ENCODE measurements around the gene HTRA1.

Gene HTRA1

GRCh38 chr10:122455376-122456079, 5.8 kb upstream of the HTRA1 start (continued):
- no peak for TF ChIP-seq PATZ1 (CRISPR knock-in tag; IDR thresholded peaks at IDR 0.05; ENCODE audit: borderline replicate concordance)
- TF ChIP-seq PPARA (CRISPR knock-in tag; IDR thresholded peaks at IDR 0.05; ENCODE audit: borderline replicate concordance): no peak

- TF ChIP-seq ISL1 (CRISPR knock-in tag; IDR thresholded peaks at IDR 0.05) (no peak), ZNF70 (CRISPR knock-in tag; IDR thresholded peaks at IDR 0.05) (no peak), ESRRG (CRISPR knock-in tag; IDR thresholded peaks at IDR 0.05) (no peak), GLIS3 (CRISPR knock-in tag; IDR thresholded peaks at IDR 0.05) (no peak), PPARA (CRISPR knock-in tag; IDR thresholded peaks at IDR 0.05; ENCODE audit: borderline replicate concordance) (no peak), CSRNP3 (CRISPR knock-in tag; IDR thresholded peaks at IDR 0.05) (no peak), ZFP30 (CRISPR knock-in tag; IDR thresholded peaks at IDR 0.05) (no peak), ZNF565 (CRISPR knock-in tag; conservative IDR thresholded peaks at IDR 0.05; ENCODE audit: low read depth) (no peak), ZNF8 (CRISPR knock-in tag; IDR thresholded peaks at IDR 0.05) (no peak), ARNTL (CRISPR knock-in tag; IDR thresholded peaks at IDR 0.05; ENCODE audit: borderline replicate concordance, low read depth) (no peak), ZFP3 (CRISPR knock-in tag; IDR thresholded peaks at IDR 0.05) (no peak)
- ATAC-seq: no peak
These were observed 3.4 kb upstream of the HTRA1 start for GRCh38 chr10:122457934-122458333.

- no peak for ATAC-seq
- no peak for TF ChIP-seq TOX (CRISPR knock-in tag; IDR thresholded peaks at IDR 0.05; ENCODE audit: borderline replicate concordance)
- TF ChIP-seq ZC3H10 (CRISPR knock-in tag; IDR thresholded peaks at IDR 0.05): no peak
- TF ChIP-seq ZFP30 (CRISPR knock-in tag; IDR thresholded peaks at IDR 0.05): no peak
These were observed 2.7 kb upstream of the HTRA1 start for GRCh38 chr10:122458693-122459092.

GRCh38 chr10:122459561-122460273, 1.6 kb upstream of the HTRA1 start:
- peak; percentile 3; the same call in 2 of the 3 replicates for ATAC-seq
- TF ChIP-seq ZC3H10 (CRISPR knock-in tag; IDR thresholded peaks at IDR 0.05): no peak

GRCh38 chr10:122460891-122461293, 461 bp upstream of the HTRA1 start:
- no peak for TF ChIP-seq OSR1 (CRISPR knock-in tag; IDR thresholded peaks at IDR 0.05)
- TF ChIP-seq ZFP30 (CRISPR knock-in tag; IDR thresholded peaks at IDR 0.05): no peak
- TF ChIP-seq CSDC2 (CRISPR knock-in tag; IDR thresholded peaks at IDR 0.05): no peak
- TF ChIP-seq TOX (CRISPR knock-in tag; IDR thresholded peaks at IDR 0.05; ENCODE audit: borderline replicate concordance): no peak
- TF ChIP-seq SNAI2 (CRISPR knock-in tag; IDR thresholded peaks at IDR 0.05): no peak
- no peak for TF ChIP-seq RARB (CRISPR knock-in tag; IDR thresholded peaks at IDR 0.05)
- no peak for TF ChIP-seq ZNF8 (CRISPR knock-in tag; IDR thresholded peaks at IDR 0.05)
- TF ChIP-seq PATZ1 (CRISPR knock-in tag; IDR thresholded peaks at IDR 0.05; ENCODE audit: borderline replicate concordance): no peak
- TF ChIP-seq POU6F1 (CRISPR knock-in tag; IDR thresholded peaks at IDR 0.05; ENCODE audit: borderline replicate concordance, low read depth): no peak
- no peak for TF ChIP-seq ARNTL (CRISPR knock-in tag; IDR thresholded peaks at IDR 0.05; ENCODE audit: borderline replicate concordance, low read depth)
- no peak for TF ChIP-seq TCF4 (CRISPR knock-in tag; IDR thresholded peaks at IDR 0.05; ENCODE audit: borderline replicate concordance)
- no peak for TF ChIP-seq ZNF565 (CRISPR knock-in tag; conservative IDR thresholded peaks at IDR 0.05; ENCODE audit: low read depth)
- TF ChIP-seq ZFP3 (CRISPR knock-in tag; IDR thresholded peaks at IDR 0.05): no peak
- no peak for ATAC-seq

Data from SK-N-SH treated with all-trans-retinoic acid at 6 μM for 48 hours (cell line).